ENCODE data around the gene CSK.

The CSK gene

DNA sequence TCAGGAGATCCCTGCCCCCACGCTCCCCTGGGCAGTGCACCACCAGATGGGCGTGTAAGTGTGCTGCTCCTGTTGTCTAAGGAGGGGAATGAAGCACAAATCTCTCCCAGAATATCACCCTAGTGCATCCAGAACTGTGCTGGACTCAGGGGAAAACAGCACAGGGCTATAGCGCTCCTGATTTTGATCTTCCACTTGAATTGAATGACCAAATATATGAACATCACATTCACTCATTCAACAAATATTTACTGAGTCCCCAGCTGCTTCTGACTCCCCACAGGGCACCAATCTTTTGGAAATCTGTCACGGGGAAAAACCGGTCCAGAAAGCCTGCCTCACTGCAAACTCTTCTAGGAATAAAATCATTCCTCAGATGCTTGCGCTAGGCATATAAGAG, 47.0 kb downstream of the CSK start:
- DNase-seq, result no peak

DNA sequence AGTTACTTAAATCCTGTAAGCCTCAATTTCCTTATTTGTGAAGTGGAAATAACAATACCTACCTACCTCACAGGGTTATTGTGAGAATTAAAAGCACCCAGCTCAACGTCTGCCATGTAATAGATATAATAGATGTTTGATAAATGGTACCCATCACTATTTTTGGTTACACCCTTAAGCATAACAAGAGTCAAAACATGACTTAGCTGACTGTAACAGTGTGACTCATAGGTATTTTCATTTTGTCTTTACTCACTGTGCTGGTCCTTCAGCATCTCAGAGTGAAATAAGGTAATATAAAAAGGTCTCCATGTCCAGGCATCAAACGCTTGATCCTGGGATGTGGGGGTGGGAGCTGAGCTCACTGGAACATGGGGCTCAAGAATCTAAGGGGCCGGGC, 47.6 kb downstream of the CSK start:
- no peak for DNase-seq

DNA sequence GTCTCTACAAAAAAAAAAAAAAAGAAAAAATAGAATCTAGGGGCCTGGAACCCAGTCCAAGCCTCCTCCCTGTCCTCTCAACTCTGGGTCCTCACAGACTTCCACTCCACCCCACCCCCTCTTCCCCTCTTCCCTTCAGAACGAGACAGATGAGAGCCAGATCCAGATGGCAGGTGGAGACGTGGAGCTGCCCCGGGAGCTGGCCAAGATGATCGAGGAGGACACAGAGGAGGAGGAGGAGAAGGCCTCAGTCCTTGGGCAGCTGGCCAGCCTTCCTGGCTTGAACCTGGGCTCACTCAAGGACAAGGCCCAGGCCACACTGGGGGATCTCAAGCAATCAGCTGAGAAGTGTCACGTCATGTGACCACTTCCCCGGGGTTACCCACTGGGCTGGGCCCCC, 48.1 kb downstream of the CSK start:
- DNase-seq, result no peak

DNA sequence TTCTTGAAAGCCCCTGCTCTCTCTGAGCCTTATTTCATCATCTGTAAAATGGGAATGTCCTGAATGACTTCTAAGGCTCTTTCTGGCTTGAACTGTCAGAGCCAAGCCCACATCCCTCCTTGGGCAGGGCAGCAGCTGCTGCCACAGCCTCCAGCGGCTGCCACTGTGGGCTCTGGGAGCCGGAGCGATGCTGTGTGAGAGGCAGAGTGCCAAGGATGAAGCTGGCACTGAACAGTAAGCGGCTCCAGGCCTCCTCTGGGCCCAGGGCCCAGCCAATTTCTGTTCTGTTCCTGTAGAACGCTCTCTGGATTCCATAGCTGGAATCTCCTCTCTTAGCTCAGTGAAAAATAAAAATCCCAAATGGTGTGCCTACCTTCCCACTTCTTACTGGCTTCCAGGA, 49.0 kb downstream of the CSK start:
- no peak for DNase-seq

- no peak for DNase-seq
Measured at GRCh38 chr15:74831813-74832495, 50.1 kb downstream of the CSK start.

DNA sequence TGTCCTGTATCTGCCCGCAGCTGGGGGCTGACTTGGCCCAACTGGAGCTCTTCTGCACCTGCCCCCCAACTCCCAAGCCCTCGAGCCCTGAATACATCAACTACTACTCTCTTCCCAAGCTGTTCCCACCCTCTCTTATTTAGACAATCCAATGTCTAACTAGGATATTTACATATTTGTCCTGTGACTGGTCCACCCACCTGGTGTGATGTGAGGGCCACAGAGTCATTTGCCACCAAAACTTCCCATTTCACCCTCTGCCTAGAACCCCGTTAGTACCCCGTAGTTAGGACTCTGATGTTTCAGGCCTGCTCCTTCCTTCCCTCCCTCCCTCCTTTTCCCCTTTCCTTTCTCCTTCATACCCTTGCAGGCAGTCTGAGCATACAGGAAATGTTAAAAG, 50.9 kb downstream of the CSK start:
- no peak for DNase-seq

DNA sequence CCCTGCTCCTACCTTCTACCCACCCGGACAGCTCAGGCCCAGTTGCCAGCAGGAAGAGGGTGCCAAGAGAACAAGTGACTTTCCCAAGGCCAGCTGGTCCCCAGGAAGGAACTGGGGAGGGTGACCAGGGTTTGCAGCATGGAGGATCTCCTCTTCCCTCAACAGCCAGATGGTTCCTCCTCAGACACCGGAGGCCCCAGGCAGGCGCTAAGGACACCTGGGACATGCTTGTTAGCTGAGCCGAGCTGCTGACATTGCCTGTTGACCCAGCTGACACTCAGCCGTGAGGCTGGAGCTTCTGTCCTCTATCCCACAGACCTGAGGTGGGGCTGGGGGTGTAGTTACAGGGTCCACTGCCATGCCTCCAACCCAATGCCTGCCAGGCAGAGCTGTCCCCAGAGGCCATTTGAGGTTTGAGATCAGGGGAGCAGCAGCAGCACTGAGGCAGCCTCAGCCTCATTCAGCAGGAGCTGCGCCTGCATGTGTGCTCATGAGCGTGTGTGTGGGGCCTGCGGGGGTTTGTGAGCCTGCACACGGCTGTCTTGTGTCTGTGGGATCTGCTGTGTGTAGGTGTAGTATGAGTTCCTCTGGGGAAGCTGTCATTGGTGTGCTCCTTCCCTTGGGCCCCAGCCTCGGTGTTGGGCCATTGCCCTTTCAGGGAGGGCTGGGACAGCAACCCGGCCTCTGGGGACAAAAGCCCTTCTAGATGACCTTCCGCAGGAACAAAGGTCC, 51.7 kb downstream of the CSK start:
- DNase-seq, result no peak

DNA sequence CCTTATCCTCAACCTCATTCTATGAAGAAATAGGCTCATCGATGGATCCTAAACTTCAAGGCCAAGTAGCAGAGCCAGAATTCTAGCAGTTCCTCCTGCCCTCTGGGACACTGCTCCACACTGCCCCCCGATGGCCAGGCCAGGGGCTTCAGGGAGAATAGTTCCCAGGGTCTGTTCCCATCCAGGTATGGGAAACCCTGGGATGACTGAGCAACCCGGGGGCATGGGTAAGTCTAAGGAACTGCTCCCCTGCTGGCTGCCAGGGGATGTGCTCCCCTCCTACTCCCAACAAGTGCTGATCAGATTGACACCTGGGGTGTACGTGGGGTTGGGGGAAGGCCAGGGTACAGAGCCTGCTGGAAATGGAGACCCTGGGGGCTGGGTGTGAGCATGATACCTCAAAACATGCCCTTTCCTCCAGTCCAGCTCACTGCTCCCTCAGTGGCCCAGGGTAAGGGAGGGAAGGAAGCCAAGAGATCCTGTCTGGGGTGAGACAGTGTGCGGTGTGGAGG, 53.5 kb downstream of the CSK start:
- DNase-seq, result peak; percentile 50

GRCh38 chr15:74836846-74837245, 55.0 kb downstream of the CSK start:
- DNase-seq, result no peak

DNA sequence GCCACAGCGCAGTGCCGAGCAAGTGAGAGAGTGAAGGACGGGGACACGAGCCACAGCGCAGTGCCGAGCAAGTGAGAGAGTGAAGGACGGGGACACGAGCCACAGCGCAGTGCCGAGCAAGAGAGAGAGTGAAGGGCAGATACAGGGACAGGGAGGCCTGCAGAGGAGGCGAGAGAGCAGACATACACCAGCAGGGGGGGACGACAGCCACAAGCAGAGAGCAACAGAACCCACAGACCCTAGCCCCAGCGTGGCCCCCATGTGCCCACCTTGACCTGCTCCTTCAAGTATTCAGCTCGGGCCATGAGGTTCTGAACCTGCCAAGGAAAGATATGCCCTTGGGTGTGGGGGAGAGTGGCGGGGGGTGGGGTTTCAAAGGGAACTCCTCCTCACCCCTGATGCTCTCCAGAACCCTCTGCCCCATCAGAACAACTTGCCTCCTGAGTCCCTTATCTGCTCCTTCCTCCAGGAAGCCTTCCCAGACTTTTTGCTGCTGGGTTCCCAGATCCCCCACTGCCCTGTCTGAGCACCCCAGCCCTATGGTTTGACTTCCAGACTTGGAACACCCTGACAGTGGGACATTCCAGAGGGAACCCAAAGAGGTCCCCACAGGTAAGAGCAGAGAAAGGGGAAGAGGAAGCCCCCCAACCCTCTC, 55.7 kb downstream of the CSK start:
- no peak for DNase-seq

DNA sequence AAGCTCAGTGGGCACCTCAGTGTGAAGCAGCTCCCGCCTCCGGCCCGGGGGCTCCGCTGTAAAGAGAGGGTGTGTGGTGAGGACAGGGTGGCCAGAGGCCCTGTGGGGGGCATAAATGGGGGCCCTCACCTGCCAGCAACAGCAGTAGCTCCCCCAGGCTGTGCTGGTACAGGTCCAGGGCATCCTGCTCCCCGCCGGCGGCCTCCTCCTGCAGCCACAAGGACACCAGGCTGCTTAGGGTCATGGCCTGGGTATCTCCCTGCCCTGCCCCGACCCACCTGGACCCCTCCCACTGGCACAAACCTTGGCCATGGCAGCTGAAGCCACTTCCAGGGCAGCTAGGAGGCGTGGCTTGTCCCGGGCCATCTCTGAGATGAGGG, 56.2 kb downstream of the CSK start:
- DNase-seq, result no peak

GRCh38 chr15:74838746-74839525, 57.1 kb downstream of the CSK start:
- DNase-seq, result no peak

DNA sequence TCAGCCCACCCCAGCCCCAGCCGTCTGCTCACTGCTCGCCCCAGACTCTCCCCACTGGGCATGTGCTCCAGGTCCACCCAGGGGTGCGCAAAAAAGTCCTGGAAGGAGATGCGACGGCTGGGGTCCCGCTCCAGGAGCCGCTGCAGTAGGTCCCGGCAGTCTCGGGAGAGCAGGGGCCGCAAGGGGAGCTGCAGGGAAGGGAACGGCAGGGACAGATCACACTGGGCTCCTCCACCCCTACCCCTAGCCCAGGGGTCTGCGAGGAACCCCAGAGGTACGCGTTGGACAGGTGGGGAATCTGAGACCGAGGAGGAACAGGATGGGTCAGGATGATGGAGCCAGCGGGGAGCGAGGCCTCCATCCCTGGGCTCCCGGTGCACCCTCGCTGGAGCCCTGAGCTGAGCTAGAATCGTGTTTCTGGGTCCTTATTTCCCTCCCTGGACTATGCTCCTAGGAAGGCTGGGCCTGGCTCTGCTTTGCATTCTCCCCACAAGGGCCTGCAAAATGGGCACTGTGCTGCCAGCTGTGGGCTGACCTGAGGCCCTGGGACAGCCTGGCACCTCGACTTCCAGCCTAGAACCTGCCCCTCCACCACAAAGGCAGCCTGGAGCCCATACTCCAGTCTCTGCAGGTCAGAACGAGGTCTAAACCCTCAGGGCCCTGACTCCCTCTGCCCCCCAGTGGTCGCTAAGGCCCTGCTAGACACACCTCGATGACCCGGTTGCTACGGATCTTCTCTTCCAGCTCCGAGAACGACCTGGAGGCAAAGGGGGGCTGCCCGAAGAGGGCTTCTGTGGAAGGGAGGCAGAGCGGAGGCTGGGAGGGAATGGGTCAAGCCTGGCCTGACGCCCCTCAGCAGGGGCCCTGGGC, 57.9 kb downstream of the CSK start:
- DNase-seq, result no peak

- no peak for DNase-seq
Measured at GRCh38 chr15:74840851-74841775, 59.2 kb downstream of the CSK start.

DNA sequence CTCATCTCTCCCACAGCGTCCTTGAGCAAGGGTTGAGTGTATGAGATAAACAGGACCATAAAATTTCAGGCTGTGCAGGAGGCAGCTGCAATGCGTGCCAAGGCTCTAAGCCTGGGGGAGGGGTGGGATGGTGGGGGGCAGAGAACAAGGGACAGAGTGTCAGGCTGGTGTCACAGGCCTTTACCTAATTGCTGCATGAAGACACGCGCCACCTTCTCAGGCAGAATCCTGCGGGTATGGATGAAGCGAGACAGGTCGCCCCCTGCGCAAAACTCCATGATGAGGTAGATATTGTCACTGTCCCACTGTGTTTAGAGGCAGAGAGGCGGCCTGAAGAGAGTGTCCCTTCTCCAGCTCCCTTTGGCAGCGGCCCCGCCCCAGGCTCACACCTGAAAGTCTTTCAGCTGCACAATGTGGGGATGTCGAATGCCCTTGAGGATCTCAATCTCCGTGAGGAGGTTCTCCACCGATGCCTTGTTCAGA, 60.1 kb downstream of the CSK start:
- DNase-seq, result no peak

- peak; percentile 92 for DNase-seq
Measured at GRCh38 chr15:74842581-74843444, 60.9 kb downstream of the CSK start, which contains the start of gene ULK3. Gene ULK3 (minus strand): TSS chr15:74843156. CDS start chr15:74843105, 51 bp downstream.

DNA sequence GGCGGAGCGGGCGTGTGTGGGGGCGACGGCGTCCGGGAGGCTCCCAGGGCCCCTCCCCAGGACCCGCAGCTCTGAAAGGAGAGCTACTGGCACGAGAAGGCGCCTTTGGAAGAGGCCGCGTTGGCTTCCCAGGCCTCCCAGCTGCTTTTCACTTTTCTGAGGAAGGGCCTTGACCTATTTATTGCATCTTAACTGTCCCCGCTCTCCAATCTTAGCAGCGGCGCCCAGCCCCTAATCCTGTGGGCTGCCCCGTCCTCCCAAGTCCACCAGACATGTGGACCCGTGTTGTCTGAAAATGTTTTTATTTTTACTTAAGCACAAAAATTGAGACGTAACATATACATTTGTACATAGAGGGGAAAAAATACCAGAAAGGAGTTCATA, 61.6 kb downstream of the CSK start:
- DNase-seq, result no peak

- DNase-seq, result no peak
Measured at GRCh38 chr15:74843891-74844299, 62.0 kb downstream of the CSK start.

DNA sequence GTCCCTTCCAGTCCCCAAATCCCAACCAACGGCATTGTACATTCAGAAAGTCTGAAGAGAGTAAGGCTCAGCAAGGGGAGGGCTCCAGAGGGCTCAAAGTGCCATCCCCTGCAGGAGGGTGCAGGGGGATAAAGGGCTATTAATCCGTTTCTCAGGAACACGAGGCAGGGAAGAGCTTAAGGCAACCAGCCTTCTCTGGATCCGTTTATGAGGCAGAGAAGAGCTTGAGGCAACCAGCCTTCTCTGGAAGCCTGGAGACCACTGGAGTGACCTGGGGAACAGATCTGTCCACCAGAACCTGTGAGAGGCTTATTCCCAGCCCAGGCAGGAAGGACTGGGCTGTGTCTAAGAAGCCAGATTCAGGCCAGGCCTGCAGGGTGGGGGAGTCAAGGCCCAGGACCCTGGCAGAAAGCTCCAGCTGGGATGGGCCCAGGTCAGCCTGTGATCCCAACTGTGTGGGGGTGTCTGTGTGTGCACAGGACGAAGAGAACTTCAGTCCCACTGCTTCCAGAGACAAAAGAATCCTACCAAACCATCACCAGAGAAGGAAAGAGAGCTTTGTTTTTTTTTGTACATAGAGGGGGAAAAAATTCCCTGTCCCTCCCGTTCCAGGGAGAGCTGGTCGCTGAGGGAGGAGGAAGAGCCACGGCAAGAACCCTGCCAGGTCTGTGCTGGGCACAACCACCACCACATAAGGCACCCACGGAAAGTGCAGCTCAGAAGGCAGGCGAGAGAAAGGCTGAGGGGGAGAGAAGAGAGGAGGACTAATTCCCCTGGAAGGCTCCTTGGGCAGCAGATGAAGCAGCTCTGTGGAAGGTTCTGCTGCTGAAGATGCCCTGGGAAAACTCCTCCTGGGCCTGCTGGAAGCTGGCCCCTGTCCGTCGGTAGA, 62.7 kb downstream of the CSK start:
- DNase-seq, result no peak
